SKM-1 treated with dmso at 0.1 percent for 144 hours (cell line): ENCODE data around the gene KCNK4.
"Not testable (repeated sequence)": the region's sequence is repeated elsewhere in the genome, so short reads cannot be mapped to it uniquely, and the experiment has no call there.

Source experiments
- DNase-seq: peaks from one replicate; lab custom pipeline; 2025; ENCODE audit not compliant: unreplicated experiment; lab: John Stamatoyannopoulos, UW

Gene KCNK4

GRCh38 chr11:64305691-64306562 lies 14.8 kb downstream of the KCNK4 start:
- DNase-seq = peak; percentile 82

GRCh38 chr11:64306563-64306875 lies 15.4 kb downstream of the KCNK4 start:
- no peak for DNase-seq

GRCh38 chr11:64306876-64307622 lies 15.9 kb downstream of the KCNK4 start:
- no peak for DNase-seq

GRCh38 chr11:64307795-64308194 lies 16.7 kb downstream of the KCNK4 start:
- DNase-seq = not testable (repeated sequence)

GRCh38 chr11:64312947-64313346 lies 21.8 kb downstream of the KCNK4 start:
- no peak for DNase-seq

- DNase-seq = no peak
These were observed 22.5 kb downstream of the KCNK4 start for GRCh38 chr11:64313491-64314145.

GRCh38 chr11:64314146-64314804 lies 23.2 kb downstream of the KCNK4 start:
- no peak for DNase-seq

GRCh38 chr11:64314805-64315561 lies 23.9 kb downstream of the KCNK4 start:
- DNase-seq = no peak

- not testable (repeated sequence) for DNase-seq
These were observed 24.8 kb downstream of the KCNK4 start for GRCh38 chr11:64315667-64316526.

GRCh38 chr11:64316672-64317324 lies 25.7 kb downstream of the KCNK4 start:
- DNase-seq = no peak

GRCh38 chr11:64317325-64317960 lies 26.3 kb downstream of the KCNK4 start, which contains the start of gene TRMT112:
Gene TRMT112, minus strand, starts transcription at chr11:64317559. Its CDS starts 33 bp downstream, at chr11:64317526.
- peak; percentile 95 for DNase-seq

- DNase-seq = peak; percentile 97
These were observed 27.1 kb downstream of the KCNK4 start, which contains the start of gene PRDX5 for GRCh38 chr11:64317961-64318765. Gene PRDX5, plus strand, starts transcription at chr11:64318121. Its CDS starts 95 bp downstream, at chr11:64318216.

GRCh38 chr11:64318766-64319761 lies 28.0 kb downstream of the KCNK4 start:
- DNase-seq = peak; percentile 39

- DNase-seq = no peak
These were observed 29.5 kb downstream of the KCNK4 start for GRCh38 chr11:64320556-64320955.

- DNase-seq = no peak
These were observed 29.9 kb downstream of the KCNK4 start for GRCh38 chr11:64321026-64321425.

GRCh38 chr11:64321533-64321932 lies 30.4 kb downstream of the KCNK4 start:
- no peak for DNase-seq
